Breast epithelium (tissue), 3 donors: ENCODE data around the gene ITGA5.

Experiments
- POLR2A ChIP-seq: fragments of 450-650 bp; IDR thresholded peaks from one replicate; pipeline ENCODE4 v1.6.1; 2016; ENCODE audit warnings: antibody characterized with exemption, mild to moderate bottlenecking, moderate library complexity
- POLR2AphosphoS5 ChIP-seq, 3 donors: sonication (generic); formaldehyde crosslinking; IDR thresholded peaks; one replicate each; pipeline ENCODE4 v1.6.1; 2017; ENCODE audit warnings: antibody characterized with exemption in 3 of 3
- TF ChIP-seq, protein P1 (sequence below), 3 donors: fragments of 450-650 bp; IDR thresholded peaks; one replicate each; pipeline ENCODE4 v1.5.1; 2016 to 2017; ENCODE audit warnings: antibody characterized with exemption in 3 of 3, mild to moderate bottlenecking in 3 of 3, moderate library complexity in 3 of 3

GRCh38 chr12:54439096-54439495 is 20.0 kb upstream of the ITGA5 start:
- TF ChIP-seq, protein P1, sequence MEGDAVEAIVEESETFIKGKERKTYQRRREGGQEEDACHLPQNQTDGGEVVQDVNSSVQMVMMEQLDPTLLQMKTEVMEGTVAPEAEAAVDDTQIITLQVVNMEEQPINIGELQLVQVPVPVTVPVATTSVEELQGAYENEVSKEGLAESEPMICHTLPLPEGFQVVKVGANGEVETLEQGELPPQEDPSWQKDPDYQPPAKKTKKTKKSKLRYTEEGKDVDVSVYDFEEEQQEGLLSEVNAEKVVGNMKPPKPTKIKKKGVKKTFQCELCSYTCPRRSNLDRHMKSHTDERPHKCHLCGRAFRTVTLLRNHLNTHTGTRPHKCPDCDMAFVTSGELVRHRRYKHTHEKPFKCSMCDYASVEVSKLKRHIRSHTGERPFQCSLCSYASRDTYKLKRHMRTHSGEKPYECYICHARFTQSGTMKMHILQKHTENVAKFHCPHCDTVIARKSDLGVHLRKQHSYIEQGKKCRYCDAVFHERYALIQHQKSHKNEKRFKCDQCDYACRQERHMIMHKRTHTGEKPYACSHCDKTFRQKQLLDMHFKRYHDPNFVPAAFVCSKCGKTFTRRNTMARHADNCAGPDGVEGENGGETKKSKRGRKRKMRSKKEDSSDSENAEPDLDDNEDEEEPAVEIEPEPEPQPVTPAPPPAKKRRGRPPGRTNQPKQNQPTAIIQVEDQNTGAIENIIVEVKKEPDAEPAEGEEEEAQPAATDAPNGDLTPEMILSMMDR (IDR thresholded peaks at IDR 0.05) = no peak
- TF ChIP-seq POLR2AphosphoS5 (IDR thresholded peaks at IDR 0.05) (no peak), POLR2A (no peak)
